GM12892 (cell line): Measurements from ENCODE around the gene TBC1D22A.

ENCODE experiments used
- DNase-seq: peaks from one replicate; pipeline ENCODE4 v3.0.0; 2011; ENCODE audit not compliant: insufficient read length
- FAIRE-seq: peaks from 2 replicates; lab custom pipeline; 2011; peaks lifted over from hg19 to GRCh38; lab: Jason Lieb, UNC
- POLR2A ChIP-seq: IDR thresholded peaks from 2 replicates; pipeline ENCODE4 v1.6.1; 2011; ENCODE audit warnings: low read depth, low read length, control low read depth
- POLR2AphosphoS5 ChIP-seq: IDR thresholded peaks from 2 replicates; pipeline ENCODE4 v1.6.1; 2011; ENCODE audit warnings: low read depth, low read length, control low read depth
- TAF1 ChIP-seq: IDR thresholded peaks from 2 replicates; pipeline ENCODE4 v1.6.1; 2011; ENCODE audit warnings: low read depth, mild to moderate bottlenecking, control low read depth, low read length, borderline replicate concordance

Gene TBC1D22A

DNA sequence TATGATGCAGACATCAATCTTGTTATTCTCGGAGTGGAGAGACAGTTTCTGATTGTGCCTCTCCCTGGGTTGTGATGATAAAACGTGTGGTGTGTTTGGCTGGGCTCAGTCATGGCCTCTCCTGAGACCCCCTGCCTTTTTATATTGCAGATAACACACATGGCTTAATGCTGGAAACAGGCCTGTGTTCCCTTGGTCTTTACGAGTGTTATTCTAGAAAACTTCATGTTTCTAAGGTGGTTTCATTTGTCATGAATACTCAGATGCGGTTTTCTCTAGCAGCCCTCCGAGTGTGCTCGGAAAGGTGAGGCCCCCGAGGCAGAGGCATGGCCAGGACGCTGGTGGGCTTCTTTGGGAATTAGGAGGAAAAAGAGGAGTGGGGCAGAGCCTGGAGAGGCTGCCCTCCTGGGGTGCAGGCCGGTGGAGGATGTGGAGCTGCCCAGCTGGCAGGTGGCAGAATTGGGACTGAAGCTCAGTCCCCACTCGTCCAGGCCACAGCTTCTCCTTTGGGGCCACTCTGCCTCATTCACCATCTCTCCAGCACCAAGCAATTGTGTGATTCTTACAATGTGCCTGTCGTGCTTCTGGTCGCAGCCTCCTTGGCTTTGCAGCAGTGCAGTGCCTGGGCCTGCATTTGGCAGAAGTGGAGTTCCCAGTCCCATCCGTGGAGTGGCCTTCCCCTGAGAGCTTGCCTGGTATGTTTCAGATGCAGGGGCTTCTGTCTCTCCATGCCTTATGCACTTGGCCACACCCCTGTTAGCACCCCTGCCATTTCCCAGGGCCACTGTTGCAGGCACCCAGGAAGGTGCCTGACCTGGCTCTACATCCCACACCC lies 309.6 kb downstream of the TBC1D22A start:
- TF ChIP-seq TAF1 (no peak), POLR2AphosphoS5 (no peak), POLR2A (no peak)
- DNase-seq (no peak), FAIRE-seq (no peak)

GRCh38 chr22:47072642-47072967 lies 310.2 kb downstream of the TBC1D22A start:
- FAIRE-seq (no peak), DNase-seq (no peak)
- TF ChIP-seq TAF1 (no peak), POLR2AphosphoS5 (no peak), POLR2A (no peak)

DNA sequence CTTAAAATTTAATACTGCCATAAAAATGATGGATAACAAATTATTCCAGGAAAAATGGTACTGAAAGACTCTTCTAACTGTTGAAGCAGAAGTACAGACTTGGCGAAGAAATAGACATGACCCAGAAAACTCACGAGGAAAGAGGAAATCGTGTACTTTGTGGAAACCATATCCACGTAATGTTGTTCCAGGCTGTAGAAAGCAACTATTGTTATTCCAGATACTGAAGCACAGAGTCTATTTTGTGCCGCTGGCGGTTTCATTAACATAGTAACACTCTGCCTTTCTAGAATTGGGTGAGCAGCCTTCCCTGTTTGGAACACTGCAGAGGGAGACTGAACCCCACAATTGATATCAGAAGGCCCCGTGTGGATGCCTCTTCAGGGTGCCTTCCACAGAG lies 310.6 kb downstream of the TBC1D22A start:
- DNase-seq = no peak
- no peak for FAIRE-seq
- TF ChIP-seq POLR2A = no peak
- TF ChIP-seq POLR2AphosphoS5 = no peak
- no peak for TF ChIP-seq TAF1

- FAIRE-seq (no peak), DNase-seq (no peak)
- TF ChIP-seq POLR2A = no peak
- no peak for TF ChIP-seq TAF1
- no peak for TF ChIP-seq POLR2AphosphoS5
Observed at GRCh38 chr22:47074105-47074504, 311.7 kb downstream of the TBC1D22A start.

- TF ChIP-seq POLR2AphosphoS5 (no peak), TAF1 (no peak), POLR2A (no peak)
- no peak for DNase-seq
- no peak for FAIRE-seq
Observed at GRCh38 chr22:47075568-47075967, 313.1 kb downstream of the TBC1D22A start.

DNA sequence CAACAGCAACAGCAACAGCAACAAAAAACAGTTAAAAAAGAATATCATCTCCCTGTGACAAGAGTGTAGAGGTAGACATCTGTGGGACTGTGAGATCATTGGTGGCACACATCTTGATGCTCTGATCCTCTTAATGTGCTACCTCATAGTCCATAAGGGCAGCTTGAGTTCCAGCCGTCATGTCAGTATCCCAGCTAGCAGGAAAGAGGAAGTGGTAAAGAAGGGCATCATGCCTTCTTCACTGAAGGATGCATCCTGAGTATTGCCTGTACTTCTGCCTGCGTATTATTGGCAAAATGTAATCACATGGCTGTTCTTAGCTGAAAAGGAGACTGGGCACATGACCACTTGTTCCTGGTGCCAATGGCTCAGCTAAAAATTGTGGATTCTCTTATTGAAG lies 314.3 kb downstream of the TBC1D22A start:
- TF ChIP-seq POLR2A (no peak), TAF1 (no peak), POLR2AphosphoS5 (no peak)
- no peak for DNase-seq
- FAIRE-seq = no peak

- TF ChIP-seq TAF1 = no peak
- TF ChIP-seq POLR2AphosphoS5 = no peak
- no peak for TF ChIP-seq POLR2A
- DNase-seq (no peak), FAIRE-seq (no peak)
Observed at GRCh38 chr22:47080100-47080499, 317.6 kb downstream of the TBC1D22A start.

GRCh38 chr22:47082505-47082904 lies 320.1 kb downstream of the TBC1D22A start:
- no peak for TF ChIP-seq POLR2AphosphoS5
- TF ChIP-seq TAF1 = no peak
- TF ChIP-seq POLR2A = no peak
- DNase-seq = no peak
- FAIRE-seq = no peak

DNA sequence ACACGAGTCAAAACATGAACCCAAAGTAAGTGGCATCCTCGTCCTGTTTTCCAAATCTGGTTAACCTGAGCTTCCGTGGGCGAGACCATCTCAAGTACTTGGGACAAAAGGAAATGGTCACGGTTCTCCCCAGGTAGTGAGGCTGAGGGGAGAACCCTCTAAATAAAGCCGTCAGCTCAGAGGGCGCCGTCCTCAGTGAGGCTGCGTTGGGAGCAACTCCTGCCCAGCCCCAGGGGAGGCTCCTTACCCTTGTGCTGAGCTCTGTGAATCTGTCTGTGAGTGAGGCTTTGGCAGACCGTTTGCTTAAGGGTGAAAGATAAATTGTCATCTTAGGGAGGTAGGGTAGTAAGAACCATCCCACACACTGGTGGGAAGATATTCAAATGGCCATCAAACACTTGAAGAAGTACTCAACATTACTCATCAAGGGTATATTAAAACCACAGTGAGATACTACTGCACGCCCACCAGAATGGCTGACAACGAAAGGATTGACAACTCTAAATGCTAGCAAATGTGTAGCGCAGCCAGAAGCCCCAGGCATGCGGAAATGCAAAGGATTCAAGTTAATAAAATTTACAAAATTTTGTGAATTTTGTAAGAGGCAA lies 321.0 kb downstream of the TBC1D22A start:
- FAIRE-seq (no peak), DNase-seq (no peak)
- no peak for TF ChIP-seq TAF1
- TF ChIP-seq POLR2A = no peak
- no peak for TF ChIP-seq POLR2AphosphoS5

DNA sequence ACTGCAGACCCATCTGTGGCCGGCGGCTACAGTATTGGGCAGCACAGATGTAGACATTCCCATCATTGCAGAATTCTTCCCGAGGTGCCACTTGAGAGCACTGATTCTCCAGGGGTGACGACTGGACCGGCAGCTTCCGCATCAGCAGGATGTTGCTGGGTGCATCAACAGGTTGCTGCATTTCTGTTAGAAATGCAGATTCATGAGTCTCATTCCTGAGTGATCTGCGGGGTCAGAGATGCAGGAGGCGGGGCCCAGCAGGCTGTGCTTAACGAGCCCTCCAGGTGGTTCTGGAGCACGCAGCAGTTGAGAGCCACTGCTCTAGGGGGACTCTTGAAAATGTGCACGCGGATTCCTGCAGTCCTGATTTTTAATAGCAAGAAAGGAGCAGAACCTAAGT lies 321.8 kb downstream of the TBC1D22A start:
- TF ChIP-seq TAF1 (no peak), POLR2AphosphoS5 (no peak), POLR2A (no peak)
- FAIRE-seq = no peak
- no peak for DNase-seq

GRCh38 chr22:47086596-47087248 lies 324.3 kb downstream of the TBC1D22A start:
- FAIRE-seq (no peak), DNase-seq (no peak)
- TF ChIP-seq POLR2A (no peak), TAF1 (no peak), POLR2AphosphoS5 (no peak)
